K562 (cell line): ENCODE measurements around the gene GPER1. TPM values are rescaled to one million over a fixed set of nuclear protein-coding genes. Genes with fewer than 3 reads are reported as not detected.

Experiments
- ATAC-seq: fragments of 200-7000 bp; cut with Tn5 transposase; 3 replicates; pipeline ENCODE4 v1.9.1; 2020; ENCODE audit warnings: moderate library complexity
- BruUV-seq: library from RNA; stranded (reverse); fragments of 400-500 nt; replicated peaks from 2 replicates; lab custom pipeline; 2021; lab: Mats Ljungman, UMichigan
- CTCF ChIA-PET: fragments of 300-600 bp; formaldehyde crosslinking; extraction: SDS; loops from one replicate; lab custom pipeline; 2021; ENCODE audit warnings: low intra/inter-chr PET ratio; lab: Yijun Ruan, JAX
- POLR2A ChIA-PET: fragments of 300-600, 350-650 bp; sonication (Branson Sonifier 250); formaldehyde crosslinking; extraction: SDS; loops from one replicate; lab custom pipeline; 2021; ENCODE audit warnings: antibody characterized with exemption, inconsistent platforms; lab: Yijun Ruan, JAX
- DNase-seq, 4 experiments: peaks; one replicate each; pipeline versions ENCODE4 v3.0.0 to v3.0.0-alpha.2; 2011 to 2018; ENCODE audit warnings: low spot score in 3 of 4, mixed read lengths in 3 of 4; ENCODE audit errors: extremely low read depth in 1 of 4
- FAIRE-seq: peaks from 2 replicates; lab custom pipeline; 2011; peaks lifted over from hg19 to GRCh38; lab: Jason Lieb, UNC
- H2AFZ ChIP-seq: 2 replicates; pipeline ENCODE4 v1.6.0; 2011; ENCODE audit warnings: low read depth, low read length, control low read depth, inconsistent platforms
- H3K27ac ChIP-seq: fragments of 200-600 bp; 3 replicates; pipeline ENCODE4 v1.8.0; 2011; ENCODE audit warnings: low read depth, mild to moderate bottlenecking, control low read depth, inconsistent platforms, low read length, moderate library complexity, mixed read lengths; ENCODE audit errors: extremely low read depth
- H3K27me3 ChIP-seq, 2 experiments: fragments of 300-600 bp in 1 of 2; 2 replicates in 1 of 2; 3 replicates in 1 of 2; pipeline versions ENCODE4 v1.6.0 to v1.8.0; 2011; ENCODE audit warnings: inconsistent platforms in 2 of 2, low read length in 2 of 2, mild to moderate bottlenecking in 1 of 2, mixed read lengths in 1 of 2, moderate library complexity in 1 of 2; ENCODE audit not compliant: control insufficient read depth in 2 of 2, insufficient read depth in 2 of 2
- H3K36me3 ChIP-seq: fragments of 300-600 bp; 3 replicates; pipeline ENCODE4 v1.8.0; 2011; ENCODE audit warnings: mild to moderate bottlenecking, low read length, inconsistent platforms; ENCODE audit not compliant: control insufficient read depth, insufficient read depth
- H3K4me1 ChIP-seq, 2 experiments: fragments of 200-600 bp in 1 of 2; replicated peaks in 1 of 2; 2 replicates in 1 of 2; 3 replicates in 1 of 2; pipeline versions ENCODE4 v1.5.1 to v1.8.0; 2011; ENCODE audit warnings: inconsistent platforms in 2 of 2, low read length in 2 of 2, mild to moderate bottlenecking in 1 of 2, mixed read lengths in 1 of 2, moderate library complexity in 1 of 2; ENCODE audit not compliant: control insufficient read depth in 2 of 2, insufficient read depth in 2 of 2
- H3K4me2 ChIP-seq: 2 replicates; pipeline ENCODE4 v1.6.1; 2011; ENCODE audit warnings: low read length, control low read depth, inconsistent platforms, mixed read lengths; ENCODE audit not compliant: insufficient read depth
- H3K4me3 ChIP-seq: fragments of 200-600 bp; sonication (generic), shearing (Covaris generic); 2 replicates; pipeline ENCODE4 v1.5.1; 2016; ENCODE audit warnings: control low read depth, inconsistent platforms
- H3K79me2 ChIP-seq: fragments of 200-600 bp; 3 replicates; pipeline ENCODE4 v1.8.0; 2011; ENCODE audit warnings: low read length, inconsistent platforms; ENCODE audit not compliant: control insufficient read depth, insufficient read depth
- H3K9ac ChIP-seq, 2 experiments: 2 replicates each; pipeline versions ENCODE4 v1.6.0 to v1.6.1; 2011; ENCODE audit warnings: low read depth in 2 of 2, low read length in 2 of 2, control low read depth in 1 of 2, inconsistent platforms in 1 of 2, mild to moderate bottlenecking in 1 of 2, mixed read lengths in 1 of 2; ENCODE audit not compliant: insufficient read depth in 1 of 2
- H3K9me1 ChIP-seq: one replicate; pipeline ENCODE4 v1.6.0; 2011; ENCODE audit warnings: inconsistent platforms, mild to moderate bottlenecking, low read length, moderate library complexity; ENCODE audit not compliant: control insufficient read depth, insufficient read depth
- H3K9me3 ChIP-seq: replicated peaks from 2 replicates; pipeline ENCODE4 v1.5.1; 2011; ENCODE audit warnings: low read depth, low read length, inconsistent platforms; ENCODE audit not compliant: control insufficient read depth, insufficient read depth
- H4K20me1 ChIP-seq: replicated peaks from 2 replicates; pipeline ENCODE4 v1.6.1; 2011; ENCODE audit warnings: low read length, inconsistent platforms, mixed read lengths; ENCODE audit not compliant: control insufficient read depth, insufficient read depth
- FOXP1 ChIP-seq: sonication (generic); formaldehyde crosslinking; IDR thresholded peaks from 2 replicates; pipeline ENCODE4 v1.8.0; 2022; ENCODE audit warnings: mild to moderate bottlenecking, missing genetic modification reagents
- RBM22 ChIP-seq: fragments of 200-400 bp; formaldehyde crosslinking; IDR thresholded peaks from 2 replicates; pipeline ENCODE4 v1.6.1; 2018; ENCODE audit warnings: low read length, low read depth; ENCODE audit not compliant: poor library complexity, severe bottlenecking
- ZNF764 ChIP-seq: fragments of 250-450 bp; sonication (Bioruptor Pico); IDR thresholded peaks from 2 replicates; pipeline ENCODE4 v1.4.0; 2020; ENCODE audit warnings: low read depth, mild to moderate bottlenecking, moderate library complexity
- WGBS: fragments of 100-300 bp; shearing (Covaris generic); methylation state at CpG from one replicate; pipeline ENCODE4 v1.1.6; 2016; ENCODE audit warnings: low coverage, mixed read lengths; ENCODE audit not compliant: insufficient coverage; ENCODE audit errors: missing lambda C conversion rate; 5-methylcytosine and 5-hydroxymethylcytosine counted together
- in situ Hi-C: fragments of 300-500 bp; cut with MboI; formaldehyde crosslinking; loops from 4 replicates; pipeline ENCODE4 v1.15.0; 2018; ENCODE audit warnings: inconsistent platforms, mixed read lengths
- intact Hi-C: fragments of 100-400 bp; cut with micrococcal nuclease; formaldehyde crosslinking; loops from 2 replicates; pipeline ENCODE4 v1.14.2; 2022
- polyA plus RNA-seq, 8 experiments: library from polyadenylated mRNA; depleted of rRNA in 4 of 8; stranded (reverse) in 5 of 8; unstranded in 3 of 8; fragments of >200 nt; fragmentation: Nextera tagmentation in 2 of 8; fragmentation: Illumina TruSeq in 1 of 8; extraction: Ambion mirVana in 2 of 8; extraction: Trizol in 1 of 8; gene quantifications; 2 replicates each; pipeline versions ENCODE4 v1.2.1 to v1.2.3, GENCODE V29; 2011 to 2014; ENCODE audit warnings: inconsistent platforms in 1 of 8, missing spikeins in 1 of 8
- total RNA-seq, 7 experiments: library from RNA; depleted of rRNA in 6 of 7; stranded (reverse); fragments of >200 nt in 6 of 7; fragmentation: Illumina TruSeq in 2 of 7; extraction: Trizol in 2 of 7; gene quantifications; 2 replicates each; pipeline versions ENCODE4 v1.2.1 to v1.2.3, GENCODE V29; 2011 to 2021; ENCODE audit warnings: low replicate concordance in 1 of 7
- TF ChIP-seq, protein P1 (sequence below): IDR thresholded peaks from 2 replicates; pipeline ENCODE4 v1.6.1; 2011; ENCODE audit warnings: borderline replicate concordance, low read depth, mild to moderate bottlenecking, moderate library complexity, low read length; ENCODE audit not compliant: insufficient read depth, poor library complexity, severe bottlenecking

GPER1 gene
- total and polyA plus RNA-seq, 9 of the 15 experiments (the other 6 are each of a cell fraction or from before 2014, with no cell fraction given): 0.04 to 0.09 (median 0.08) TPM; not detected in 6

DNA sequence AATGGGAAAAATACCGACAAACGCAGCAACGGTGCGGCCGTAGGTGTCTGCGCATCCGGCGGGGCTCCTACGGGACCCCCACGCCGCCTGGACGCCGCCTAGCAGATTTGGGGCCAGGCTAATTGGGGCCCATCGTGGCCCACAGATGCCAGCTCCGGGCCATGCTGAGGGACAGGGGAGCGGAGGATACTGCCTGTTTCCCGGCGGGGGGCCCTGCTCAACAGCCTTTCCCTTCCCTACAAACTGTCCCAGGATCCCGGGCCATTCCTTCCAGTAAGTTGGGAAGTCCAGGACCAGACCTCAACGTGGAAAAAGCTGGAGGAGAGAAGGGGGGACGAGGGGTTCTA is 21.7 kb upstream of the GPER1 start:
- in situ Hi-C loops: no loop called here
- peaks cover 4 to 49% of the 10 kb centered on the region in 2 experiments; a peak in 2 of 5 replicates for H3K4me1 ChIP-seq

More for the DNA sequence above, 21.7 kb upstream of the GPER1 start:
- Histone ChIP-seq H3K4me2 (no peak overlapping the region), H2AFZ (no peak overlapping the region), H3K27me3 (no peaks in the 10 kb centered on the region; a peak in 1 of 5 replicates), H3K27ac (no peak overlapping the region), H3K9me1 (no peaks in the 10 kb centered on the region), H3K36me3 (no peaks in the 10 kb centered on the region), H3K4me3 (no peak overlapping the region), H3K9me3 (peaks cover 3% of the 10 kb centered on the region; the same call in 1 of the 2 replicates), H4K20me1 (peaks cover 13% of the 10 kb centered on the region; the same call in 1 of the 2 replicates), H3K79me2 (no peaks in the 10 kb centered on the region), H3K9ac (no peak overlapping the region)
- TF ChIP-seq FOXP1 (CRISPR knock-in tag): no peak
- no peak for TF ChIP-seq ZNF764
- TF ChIP-seq, protein P1, sequence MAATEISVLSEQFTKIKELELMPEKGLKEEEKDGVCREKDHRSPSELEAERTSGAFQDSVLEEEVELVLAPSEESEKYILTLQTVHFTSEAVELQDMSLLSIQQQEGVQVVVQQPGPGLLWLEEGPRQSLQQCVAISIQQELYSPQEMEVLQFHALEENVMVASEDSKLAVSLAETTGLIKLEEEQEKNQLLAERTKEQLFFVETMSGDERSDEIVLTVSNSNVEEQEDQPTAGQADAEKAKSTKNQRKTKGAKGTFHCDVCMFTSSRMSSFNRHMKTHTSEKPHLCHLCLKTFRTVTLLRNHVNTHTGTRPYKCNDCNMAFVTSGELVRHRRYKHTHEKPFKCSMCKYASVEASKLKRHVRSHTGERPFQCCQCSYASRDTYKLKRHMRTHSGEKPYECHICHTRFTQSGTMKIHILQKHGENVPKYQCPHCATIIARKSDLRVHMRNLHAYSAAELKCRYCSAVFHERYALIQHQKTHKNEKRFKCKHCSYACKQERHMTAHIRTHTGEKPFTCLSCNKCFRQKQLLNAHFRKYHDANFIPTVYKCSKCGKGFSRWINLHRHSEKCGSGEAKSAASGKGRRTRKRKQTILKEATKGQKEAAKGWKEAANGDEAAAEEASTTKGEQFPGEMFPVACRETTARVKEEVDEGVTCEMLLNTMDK: no peak
- peak; percentile 10 for TF ChIP-seq RBM22
- no peak for FAIRE-seq
- 63% methylated on average over 16 of the region's 21 CpGs for WGBS
- intact Hi-C loops: no loop called here
- no peak for ATAC-seq
- POLR2A ChIA-PET: interaction anchor here (0.6 to 1.8 kb wide), 5 partner anchors 13 to 74 kb away, joined by 4 to 7 read pairs (median 5); partner anchors contain the start of gene GPR146
- CTCF ChIA-PET: interaction anchor here (0.6 to 4.6 kb wide), 4 partner anchors 70 to 280 kb away, joined by 3 to 111 read pairs (median 6); no protein-coding TSS in a partner anchor
- BruUV-seq: no TSS peak
- DNase-seq: no peak
